Activated CD4-positive, alpha-beta T cell treated with anti-CD3 and anti-CD28 coated beads for 4 hours (primary cell): ENCODE results near the gene SRSF4.
"Not testable (repeated sequence)": the region's sequence is repeated elsewhere in the genome, so short reads cannot be mapped to it uniquely, and the experiment has no call there.

ENCODE experiments used
- DNase-seq, 2 donors: peaks; one replicate each; pipeline ENCODE4 v3.0.0-alpha.2; 2020

The SRSF4 gene

DNA sequence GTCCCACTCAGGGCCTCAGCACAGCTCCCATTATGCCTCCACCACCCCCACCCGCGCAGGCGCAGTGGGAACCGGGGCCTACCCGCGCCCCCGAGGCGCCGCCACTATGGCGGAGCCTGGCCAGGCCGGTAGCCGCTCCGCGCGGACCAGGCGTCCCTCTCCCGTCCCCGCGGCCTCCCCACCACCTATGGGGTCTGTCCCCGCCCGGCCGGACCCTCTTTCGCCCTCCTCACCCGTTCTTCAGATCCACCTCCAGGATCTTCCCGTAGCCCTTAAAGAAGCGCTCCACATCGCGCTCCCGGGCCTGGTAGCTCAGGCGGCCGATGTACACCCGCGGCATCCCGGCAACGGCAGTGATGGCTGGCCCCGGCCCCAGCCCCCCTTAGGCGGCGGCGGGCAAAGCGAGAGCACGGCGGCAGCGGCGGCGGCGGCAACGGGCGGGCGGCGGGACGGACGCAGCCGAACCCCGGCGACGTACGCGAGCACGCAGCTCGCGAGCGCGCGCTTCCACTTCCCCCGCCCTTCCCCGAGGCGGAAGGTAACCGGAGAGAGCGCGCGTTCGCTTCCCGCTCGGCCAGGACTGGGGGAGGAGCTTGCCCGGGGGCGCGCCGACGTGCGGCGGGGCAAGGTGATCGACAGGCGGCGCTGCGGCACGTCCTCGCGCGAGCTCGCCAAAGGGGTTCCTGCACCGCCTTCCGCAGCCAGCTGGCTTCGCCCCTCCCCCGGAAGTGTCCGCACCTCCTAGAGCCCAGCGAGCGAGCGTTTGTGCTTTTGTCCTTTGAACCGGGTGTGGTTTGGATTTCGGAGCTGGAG, at the start of gene SRSF4:
Gene SRSF4, minus strand, starts transcription at position 488 of the 813 bp plus-strand sequence. Its CDS starts 148 bp downstream, at position 340.
- DNase-seq: peak; percentile 98

DNA sequence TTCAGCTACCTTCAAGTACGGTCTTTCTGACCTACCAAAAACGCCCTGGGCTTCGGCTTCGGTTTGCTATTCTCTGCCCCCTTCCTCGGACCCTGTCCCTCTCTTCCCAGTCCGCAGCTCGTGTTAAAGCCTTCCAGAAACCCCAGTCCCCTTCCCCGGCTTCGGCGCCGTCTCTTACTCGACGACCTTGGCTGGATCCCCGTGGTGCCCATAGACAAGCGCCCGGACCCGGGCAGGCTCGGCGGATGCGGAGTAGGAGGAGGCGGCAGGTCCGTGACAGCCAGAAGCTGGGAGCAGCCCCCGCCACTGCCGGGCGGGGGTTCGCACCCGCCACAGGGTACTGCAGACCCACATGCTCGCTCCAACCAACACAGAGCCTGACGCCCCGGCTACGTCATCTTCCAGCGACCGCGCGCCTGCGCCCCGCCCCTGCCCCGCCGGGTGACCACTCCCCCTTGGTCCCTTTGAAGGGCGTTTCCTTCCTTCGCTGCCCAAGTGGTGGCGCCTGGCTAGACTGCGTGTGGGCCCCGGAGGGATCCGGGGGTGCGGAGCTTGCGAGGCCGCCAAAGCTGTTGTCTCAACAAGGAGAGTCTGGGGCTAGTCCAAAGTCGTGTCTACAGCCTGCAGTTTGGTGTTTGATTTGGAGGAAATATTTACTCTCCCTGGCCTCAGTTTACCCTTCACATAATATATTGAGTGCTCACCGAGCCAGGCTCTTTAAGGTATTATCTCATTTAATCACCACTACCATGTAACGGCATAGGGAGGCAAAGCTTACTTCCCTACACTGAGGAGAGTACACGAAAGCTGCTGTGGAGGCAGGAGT, 49.1 kb upstream of the SRSF4 start, which contains the start of gene MECR:
Gene MECR, minus strand, starts transcription at position 382 of the 826 bp plus-strand sequence. Its CDS starts 28 bp downstream, at position 354.
- DNase-seq: peak; percentile 91 to 95

DNA sequence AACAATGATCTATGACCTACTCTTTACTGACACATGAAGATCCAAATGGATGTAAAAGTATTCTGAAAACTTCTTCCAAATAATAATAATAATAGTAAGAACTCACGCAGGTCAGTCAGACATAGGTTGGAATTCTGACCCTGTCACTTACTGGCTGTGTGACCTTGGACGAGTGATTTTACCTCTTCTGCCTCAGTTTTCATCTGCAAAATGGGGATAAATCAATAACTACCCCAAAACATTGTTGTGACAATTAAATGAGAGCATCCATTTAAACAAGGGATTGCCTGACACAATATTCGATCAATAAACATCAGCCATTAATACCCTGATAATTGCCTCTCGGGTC, 48.5 kb upstream of the SRSF4 start:
- no peak for DNase-seq

DNA sequence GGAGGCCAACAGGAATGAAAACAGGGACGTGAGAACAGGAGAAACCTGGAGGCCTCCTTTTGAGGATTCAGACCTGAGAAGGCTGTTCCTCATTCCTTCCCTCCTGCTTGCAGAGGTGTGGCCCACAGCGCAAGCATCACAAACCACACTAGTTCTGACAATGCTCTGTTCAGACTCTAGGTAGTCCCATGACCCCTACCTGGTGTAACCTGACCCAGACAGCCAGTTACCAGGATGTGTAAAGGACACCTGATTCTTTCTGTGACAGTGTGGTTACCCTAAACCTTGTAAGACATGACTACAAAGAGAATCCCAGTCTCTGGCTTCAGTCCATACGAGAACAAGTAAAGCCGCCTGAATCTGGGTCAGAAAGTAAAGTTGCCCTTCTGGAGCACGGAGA, 45.8 kb upstream of the SRSF4 start:
- no peak for DNase-seq

DNA sequence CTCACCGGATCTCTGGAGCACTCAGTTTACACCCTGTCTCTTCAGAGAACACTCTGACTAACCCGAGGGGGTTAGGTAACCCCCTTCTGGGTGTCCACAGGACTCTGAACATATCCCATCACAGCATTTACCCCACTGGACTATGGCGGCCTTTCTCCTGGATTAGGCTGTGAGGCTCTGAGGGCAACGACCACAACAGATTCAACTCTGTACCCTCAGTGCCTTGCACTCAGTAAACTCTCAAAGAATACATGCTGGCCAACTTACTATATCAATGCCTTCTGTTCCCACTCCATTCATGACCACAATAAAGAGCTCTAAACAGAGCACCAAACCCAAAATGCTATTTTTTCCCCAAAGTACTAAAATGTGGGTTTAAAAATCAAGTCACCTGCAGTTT, 43.7 kb upstream of the SRSF4 start:
- no peak for DNase-seq

DNA sequence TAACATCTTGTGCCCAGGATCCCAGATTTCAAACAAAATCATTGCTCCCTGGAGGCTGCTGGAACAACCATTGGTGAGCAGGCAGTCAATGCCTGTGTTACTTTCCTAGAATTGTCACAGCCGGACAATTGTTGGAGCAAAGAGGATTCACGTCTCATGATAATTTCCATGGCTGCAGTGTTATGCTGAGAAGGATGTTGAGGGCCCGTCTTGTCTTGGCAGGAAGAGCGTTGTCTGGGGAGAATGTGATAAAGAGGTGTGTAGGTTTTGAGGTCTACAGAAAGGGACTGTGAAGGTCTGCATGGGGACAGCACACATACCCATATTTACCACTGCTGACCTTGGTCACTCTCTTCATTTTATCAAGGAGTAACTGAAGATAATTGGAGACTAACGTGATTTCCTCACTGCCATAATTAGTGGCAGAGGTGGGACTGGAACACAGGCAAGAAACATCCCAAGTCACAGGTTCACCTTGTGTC, 42.7 kb upstream of the SRSF4 start:
- no peak for DNase-seq

DNA sequence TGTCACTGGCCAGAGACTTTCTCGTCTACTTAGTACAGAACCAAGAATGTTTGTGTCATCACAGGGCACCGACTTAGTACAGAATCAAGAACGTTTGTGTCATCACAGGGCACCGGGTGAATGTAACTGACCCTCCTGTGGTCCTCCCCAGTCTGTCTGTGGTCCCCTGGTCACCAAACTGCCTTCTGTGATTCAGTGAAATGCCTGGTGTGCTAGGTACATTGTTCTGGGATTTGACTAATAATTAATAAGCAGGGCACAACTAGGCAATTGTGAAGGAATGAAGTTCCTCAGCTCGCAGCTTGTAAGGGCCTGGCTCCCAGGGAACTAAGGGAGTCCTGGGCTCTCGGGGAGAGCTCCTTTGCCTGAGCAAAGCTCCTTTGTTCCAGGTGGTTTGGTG, 41.8 kb upstream of the SRSF4 start:
- DNase-seq: no peak

DNA sequence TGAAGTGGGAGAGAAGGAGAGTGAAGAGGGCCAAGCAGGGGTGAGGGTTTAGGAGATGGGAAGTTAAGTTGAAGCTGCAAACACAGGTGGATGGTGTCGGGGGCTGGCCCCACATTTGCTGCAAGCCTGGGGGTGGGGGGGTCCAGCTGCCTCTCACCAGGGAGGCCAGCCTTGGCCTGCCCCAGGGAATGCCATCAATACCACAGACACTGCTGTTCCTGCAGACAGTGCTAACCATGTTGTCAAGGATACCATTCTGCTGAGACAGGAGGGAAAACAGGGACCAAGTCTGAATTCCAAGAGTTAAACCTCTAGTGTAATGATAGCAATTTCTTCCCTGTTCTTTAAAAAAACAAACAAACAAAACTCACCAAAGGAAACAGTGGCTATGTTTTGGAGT, 41.0 kb upstream of the SRSF4 start:
- DNase-seq: no peak

DNA sequence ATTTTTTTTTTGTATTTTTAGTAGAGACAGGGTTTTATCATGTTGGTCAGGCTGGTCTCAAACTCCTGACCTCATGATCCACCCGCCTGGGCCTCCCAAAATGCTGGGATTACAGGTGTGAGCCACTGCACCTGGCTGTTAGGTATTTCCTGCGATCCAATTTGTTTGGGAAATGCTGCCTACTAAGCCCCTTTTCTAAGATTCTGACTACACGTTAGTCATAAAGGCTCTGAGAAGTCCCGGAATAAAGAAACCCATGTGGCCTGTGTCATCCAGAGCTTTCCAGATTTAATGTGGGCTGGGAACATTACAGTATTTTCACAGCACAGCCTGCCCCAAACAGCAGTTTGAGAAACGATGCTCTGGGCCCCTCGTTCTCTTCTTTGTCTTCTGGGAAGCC, 40.6 kb upstream of the SRSF4 start:
- DNase-seq: not testable (repeated sequence)

DNA sequence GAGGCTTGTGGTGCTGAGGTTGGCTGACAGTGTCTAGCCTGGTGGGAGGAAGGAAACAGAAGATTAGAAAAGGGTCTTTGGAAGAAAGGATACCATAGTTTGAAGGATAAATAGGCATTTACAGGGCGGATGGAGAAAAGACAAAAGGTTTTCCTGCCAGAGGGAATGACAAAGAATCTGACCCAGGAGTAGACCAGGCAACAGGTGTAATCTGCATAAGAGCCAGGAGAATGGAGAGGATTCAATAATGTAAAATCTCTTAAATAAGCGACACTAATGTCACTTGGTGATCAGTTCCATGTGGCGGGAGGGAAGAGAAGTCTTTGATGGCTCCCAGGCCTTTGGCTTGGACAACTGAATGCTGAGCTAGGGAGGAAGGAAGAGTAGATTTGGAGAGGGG, 39.6 kb upstream of the SRSF4 start:
- no peak for DNase-seq

DNA sequence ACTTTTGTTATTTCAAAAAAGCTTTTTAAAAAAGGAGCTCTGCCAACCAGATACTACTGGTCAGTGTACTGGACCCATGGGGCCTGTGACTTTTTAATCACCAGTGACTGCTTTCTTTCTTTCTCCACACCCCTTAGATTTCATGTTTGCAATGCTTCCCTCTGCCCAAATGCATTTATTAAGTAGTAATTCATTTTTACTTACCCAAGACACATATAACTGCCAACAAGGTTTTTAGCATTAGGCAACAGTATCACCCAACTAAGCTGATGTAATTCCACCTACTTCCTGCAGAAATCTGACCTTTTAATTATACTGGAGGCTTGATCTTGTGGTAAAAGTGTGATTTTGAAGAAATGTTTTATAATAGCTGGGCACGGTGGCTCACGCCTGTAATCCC, 36.5 kb upstream of the SRSF4 start:
- no peak for DNase-seq

DNA sequence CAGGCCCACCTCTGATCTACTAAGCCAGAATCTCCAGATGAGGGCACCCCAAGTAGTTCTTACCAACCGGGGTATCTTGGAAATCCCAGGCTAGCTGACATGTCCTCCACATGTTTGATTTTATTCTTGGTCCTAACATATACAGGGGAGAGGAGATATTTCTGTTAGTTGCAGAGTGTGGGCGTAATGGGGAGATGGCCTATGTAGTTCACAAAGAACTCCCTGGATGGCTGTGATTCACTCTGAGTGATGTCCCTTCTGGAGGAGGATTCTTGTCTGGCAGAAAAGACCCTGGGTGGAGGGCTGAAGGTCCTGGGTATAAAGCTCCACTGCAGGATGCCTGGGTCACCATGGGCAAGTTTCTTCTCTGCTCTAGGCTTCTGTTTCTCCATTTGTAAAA, 35.9 kb upstream of the SRSF4 start:
- no peak for DNase-seq

DNA sequence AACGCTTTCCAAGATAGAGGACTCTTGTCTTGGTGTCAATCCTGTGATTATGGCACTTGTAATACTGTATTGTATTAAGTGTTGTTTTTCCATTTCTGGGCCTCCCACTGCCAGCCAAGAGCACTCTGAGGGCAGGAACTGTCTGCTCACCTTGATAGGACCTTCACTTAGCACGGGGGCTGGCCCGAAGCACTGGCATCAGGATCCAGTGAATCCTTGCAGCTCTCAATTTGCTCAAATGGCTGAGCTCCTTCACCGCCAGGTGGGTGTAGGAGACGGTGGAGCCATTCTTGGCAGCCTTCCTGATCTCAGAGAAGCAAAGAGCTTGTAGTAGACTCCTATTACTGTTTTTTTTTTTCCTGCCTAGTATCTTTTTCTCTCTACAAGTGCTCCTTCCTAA, 31.4 kb upstream of the SRSF4 start:
- no peak for DNase-seq

DNA sequence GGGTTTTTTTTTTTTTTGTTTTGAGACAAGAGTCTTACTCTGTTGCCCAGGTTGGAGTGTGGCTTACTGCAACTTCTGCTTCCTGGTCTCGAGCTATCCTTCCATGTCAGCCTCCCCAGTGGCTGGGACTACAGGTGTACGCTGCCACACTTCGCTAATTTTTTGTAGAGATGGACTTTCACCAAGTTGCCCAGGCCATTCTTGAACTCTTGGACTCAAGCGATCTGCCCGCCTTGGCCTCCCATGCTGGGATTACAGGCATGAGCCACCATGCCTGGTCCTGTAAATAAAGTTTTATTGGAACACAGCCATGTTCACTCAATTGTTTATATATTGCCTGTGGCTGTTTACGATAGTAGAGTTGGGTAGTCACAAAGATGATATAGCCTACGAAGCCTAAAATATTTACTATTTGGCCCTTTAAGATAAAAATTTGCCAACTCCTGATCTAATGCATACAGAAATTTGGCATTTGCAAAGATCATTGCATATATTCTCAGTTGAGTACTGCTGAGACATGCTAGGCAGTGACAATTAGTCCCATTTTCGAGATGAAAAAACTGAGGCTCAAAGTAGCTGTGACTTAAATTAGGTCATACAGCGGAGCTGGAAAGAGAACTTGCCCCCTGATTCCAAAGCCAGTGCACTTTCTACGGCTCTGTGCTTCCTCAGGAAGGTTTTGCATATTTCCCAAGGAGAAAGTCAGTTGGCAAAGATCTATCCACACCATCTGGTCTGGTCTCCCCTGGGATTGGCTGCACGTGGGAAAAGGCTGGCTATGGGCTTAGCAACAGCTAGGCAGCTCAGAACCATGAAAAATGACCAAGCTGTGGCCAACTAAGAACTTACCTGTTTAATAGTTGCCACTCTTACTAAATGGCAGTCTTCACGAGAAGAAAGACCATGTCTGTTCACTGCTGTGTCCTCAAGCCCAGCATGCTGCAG, 29.7 kb upstream of the SRSF4 start:
- DNase-seq: no peak

DNA sequence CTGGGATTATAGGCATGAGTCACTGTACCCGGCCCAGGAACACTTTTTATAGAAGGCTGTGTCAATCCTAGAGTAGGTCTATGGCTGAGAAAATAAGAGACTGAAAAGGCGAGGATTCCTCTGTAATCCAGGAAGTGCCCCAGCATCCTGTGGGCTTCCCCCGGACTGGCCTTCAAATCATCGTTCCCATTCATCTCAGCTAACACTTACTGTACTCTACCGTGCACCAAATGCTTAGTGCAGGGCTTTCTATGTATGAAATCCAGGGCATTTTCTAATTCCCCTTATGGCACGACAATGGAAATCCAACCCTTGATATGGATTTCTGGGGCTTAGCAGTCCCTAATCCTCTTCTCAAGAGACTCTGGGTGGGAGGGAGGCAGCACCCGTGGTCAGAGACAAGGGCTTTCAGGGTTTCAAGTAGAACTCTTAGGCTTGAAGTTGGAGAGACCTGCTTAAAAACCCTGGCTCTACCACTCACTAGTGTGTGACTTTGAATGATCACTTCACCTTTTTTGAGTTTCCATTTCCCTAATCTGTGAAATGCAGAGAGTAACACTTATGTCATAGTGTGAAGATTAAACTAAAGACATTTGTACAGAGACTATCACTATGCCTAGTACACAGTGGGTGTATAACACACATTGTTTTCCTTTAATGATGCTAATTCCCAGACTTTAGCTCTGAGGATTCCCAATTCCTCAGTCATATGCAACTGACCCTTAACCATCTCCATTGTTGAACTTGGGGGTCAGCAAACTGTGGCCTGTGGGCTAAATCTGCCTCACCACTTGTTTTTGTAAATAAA, 28.8 kb upstream of the SRSF4 start:
- no peak for DNase-seq

DNA sequence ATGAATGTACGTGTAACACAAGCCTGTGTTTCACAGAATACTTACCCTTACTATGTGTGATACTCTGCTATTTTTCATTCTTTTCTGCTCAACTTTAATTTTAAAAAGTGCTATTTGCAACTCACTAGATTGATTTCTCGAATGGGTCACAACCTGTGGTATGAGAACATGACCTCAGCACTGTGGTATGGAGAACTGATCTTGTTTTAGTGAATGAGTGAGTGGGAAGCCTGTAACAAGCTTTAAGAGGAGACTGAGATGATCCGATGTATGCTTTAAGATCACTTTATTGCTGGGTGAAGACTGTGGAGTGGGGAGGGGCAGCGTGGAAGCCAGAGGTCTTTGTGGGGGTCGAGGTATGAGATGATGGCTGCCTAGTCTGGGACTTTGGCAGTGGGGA, 27.5 kb upstream of the SRSF4 start:
- DNase-seq: no peak

DNA sequence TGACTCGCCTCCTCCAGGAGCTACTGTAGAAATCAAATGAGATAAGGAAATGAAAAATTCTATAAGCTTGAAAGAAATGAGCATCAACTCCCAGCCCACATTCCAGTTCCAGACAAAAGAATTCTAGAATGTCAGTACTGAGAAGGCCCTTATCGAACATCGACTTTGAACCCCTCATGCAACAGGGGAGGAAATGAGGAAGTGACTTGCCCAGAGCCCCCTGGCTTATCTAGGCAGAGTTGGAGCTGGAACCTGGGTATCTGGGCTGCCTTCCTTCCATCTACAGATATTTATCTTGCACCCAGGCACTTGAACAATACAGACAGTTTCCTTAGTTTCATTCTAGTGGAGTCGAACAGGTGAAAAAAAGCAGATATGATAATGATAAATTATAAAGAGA, 26.7 kb upstream of the SRSF4 start:
- DNase-seq: no peak

DNA sequence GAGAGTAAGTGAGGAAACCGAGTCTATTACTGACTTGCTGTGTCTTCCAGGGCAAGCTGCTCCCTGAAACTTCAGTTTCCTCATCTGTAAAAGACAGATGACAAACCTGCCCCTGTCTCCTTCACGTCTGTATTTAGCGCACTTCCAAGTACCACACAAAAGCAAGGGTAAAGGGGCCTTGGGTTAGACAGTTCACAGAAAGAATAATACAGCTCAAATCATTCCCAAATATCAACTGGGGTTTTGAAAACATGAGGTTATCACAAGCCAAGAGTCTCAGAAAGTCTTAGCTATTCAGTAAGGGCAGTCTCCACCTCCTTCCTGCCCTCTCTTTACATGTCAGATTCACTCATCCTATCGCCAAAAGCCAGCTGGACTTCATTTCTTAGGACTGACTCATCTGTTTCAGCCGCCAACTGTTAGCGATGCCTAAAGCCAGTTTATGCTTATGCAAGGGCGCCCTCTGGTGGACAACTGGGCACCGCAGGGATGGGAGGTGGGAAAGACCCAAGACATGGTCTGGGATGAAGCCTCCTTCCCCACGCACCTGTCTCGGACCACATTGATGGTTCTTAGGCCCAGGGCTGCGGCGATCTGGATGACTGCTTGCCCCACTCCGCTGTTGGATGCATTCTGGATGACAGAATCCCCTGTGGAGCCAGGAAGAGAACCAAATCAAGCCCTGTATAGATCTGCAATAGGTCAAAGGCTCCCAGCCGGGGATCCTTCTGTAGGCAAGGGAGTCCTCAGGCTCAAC, 21.1 kb upstream of the SRSF4 start:
- DNase-seq: peak; percentile 87 to 94

DNA sequence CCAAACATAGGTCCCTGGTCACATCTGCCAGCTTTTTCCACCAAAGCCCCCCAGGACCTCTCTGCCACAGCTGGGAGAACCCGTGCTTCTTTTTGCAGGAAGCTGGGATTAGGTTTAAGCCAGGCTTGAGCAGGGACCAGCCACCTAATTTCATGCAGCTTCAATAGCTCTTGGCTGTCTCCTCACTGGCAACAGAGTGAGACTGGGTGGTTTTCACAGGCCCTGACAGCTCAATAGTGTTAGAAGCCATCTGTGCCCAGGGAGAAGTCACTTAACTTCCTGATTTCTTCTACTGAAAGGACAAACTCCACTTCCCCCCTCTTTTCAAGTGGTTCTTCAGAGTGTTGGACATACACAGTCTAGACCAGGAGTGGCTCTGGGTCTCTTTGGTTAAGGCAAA, 20.4 kb upstream of the SRSF4 start:
- DNase-seq: no peak

DNA sequence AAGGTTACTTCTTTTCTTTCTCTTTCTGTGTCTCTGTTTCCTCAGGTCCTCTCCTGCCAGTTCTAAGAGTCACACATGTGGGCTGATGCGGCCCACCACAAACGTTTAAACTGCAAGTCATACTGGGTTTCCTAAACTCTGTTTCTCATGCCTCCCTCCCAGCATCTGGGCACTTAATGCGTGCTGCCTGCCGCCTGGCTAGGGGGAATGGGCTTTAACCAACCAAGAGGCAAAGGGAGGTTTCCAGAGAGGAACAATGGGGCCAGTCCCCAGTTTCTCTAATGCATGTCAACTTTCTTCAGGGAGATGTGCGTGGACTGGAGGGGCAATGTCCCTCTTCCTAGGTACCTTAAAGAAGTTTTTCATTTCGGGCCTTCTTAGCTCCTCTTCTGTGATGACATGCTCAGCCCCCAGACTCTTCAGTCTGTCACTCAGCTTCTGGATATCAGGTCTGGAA, 19.9 kb upstream of the SRSF4 start:
- DNase-seq: no peak
